GM18519 (cell line): ENCODE measurements around the gene ARIH2.
"Not testable (repeated sequence)": the region's sequence is repeated elsewhere in the genome, so short reads cannot be mapped to it uniquely, and the experiment has no call there.

Experiments used
- ATAC-seq: cut with Tn5 transposase; IDR thresholded peaks from one replicate; pipeline ENCODE4 v1.9.1; 2021; ENCODE audit warnings: mild to moderate bottlenecking, moderate library complexity; ENCODE audit not compliant: unreplicated experiment, low FRiP score

ARIH2 gene

GRCh38 chr3:48999085-48999858 lies 80.6 kb downstream of the ARIH2 start:
- ATAC-seq, result no peak

- no peak for ATAC-seq
Observed at GRCh38 chr3:49001155-49001554, 82.5 kb downstream of the ARIH2 start.

- no peak for ATAC-seq
Observed at GRCh38 chr3:49004352-49005302, 86.0 kb downstream of the ARIH2 start.

GRCh38 chr3:49005303-49005680 lies 86.7 kb downstream of the ARIH2 start:
- ATAC-seq, result no peak

- ATAC-seq, result no peak
Observed at GRCh38 chr3:49005998-49006397, 87.4 kb downstream of the ARIH2 start.

GRCh38 chr3:49006408-49007067 lies 87.9 kb downstream of the ARIH2 start:
- no peak for ATAC-seq

GRCh38 chr3:49007068-49007770 lies 88.6 kb downstream of the ARIH2 start, which contains the start of gene WDR6:
Gene WDR6 (plus strand): TSS chr3:49007391. CDS start chr3:49007432, 41 bp downstream.
- ATAC-seq, result peak; percentile 79

GRCh38 chr3:49007771-49008528 lies 89.3 kb downstream of the ARIH2 start:
- ATAC-seq, result peak; percentile 25

GRCh38 chr3:49008627-49009026 lies 90.0 kb downstream of the ARIH2 start:
- ATAC-seq, result not testable (repeated sequence)

- no peak for ATAC-seq
Observed at GRCh38 chr3:49009396-49009795, 90.8 kb downstream of the ARIH2 start.

GRCh38 chr3:49012441-49013017 lies 93.9 kb downstream of the ARIH2 start:
- no peak for ATAC-seq

GRCh38 chr3:49013113-49013737 lies 94.6 kb downstream of the ARIH2 start:
- no peak for ATAC-seq

- ATAC-seq, result no peak
Observed at GRCh38 chr3:49013738-49014660, 95.4 kb downstream of the ARIH2 start.

- ATAC-seq, result no peak
Observed at GRCh38 chr3:49015072-49015471, 96.4 kb downstream of the ARIH2 start.

- no peak for ATAC-seq
Observed at GRCh38 chr3:49015765-49016164, 97.1 kb downstream of the ARIH2 start.

GRCh38 chr3:49016414-49017228 lies 98.0 kb downstream of the ARIH2 start:
- ATAC-seq, result no peak
